Smooth muscle cell (in vitro differentiated cells): ENCODE data around the gene FNDC10. TPM values are rescaled to one million over a fixed set of nuclear protein-coding genes. Genes with fewer than 3 reads are reported as not detected.

Experiments
- DNase-seq: peaks from one replicate; lab custom pipeline; 2025; ENCODE audit not compliant: unreplicated experiment; lab: John Stamatoyannopoulos, UW
- H2AFZ ChIP-seq: fragments of 200-600 bp; sonication (generic); 2 replicates; pipeline ENCODE4 v1.6.0; 2016; ENCODE audit warnings: antibody characterized with exemption, low read depth, mild to moderate bottlenecking
- H3F3A ChIP-seq: fragments of 200-600 bp; sonication (generic); 2 replicates; pipeline ENCODE4 v1.6.0; 2017; ENCODE audit warnings: antibody characterized with exemption, low read depth
- H3K27ac ChIP-seq: fragments of 200-600 bp; sonication (generic); 2 replicates; pipeline ENCODE4 v1.5.1; 2016; ENCODE audit warnings: low read depth, mild to moderate bottlenecking
- H3K27me3 ChIP-seq: fragments of 200-600 bp; sonication (generic); 2 replicates; pipeline ENCODE4 v1.6.1; 2016; ENCODE audit warnings: low read depth, mild to moderate bottlenecking
- H3K36me3 ChIP-seq: fragments of 200-600 bp; sonication (generic); 2 replicates; pipeline ENCODE4 v1.5.1; 2016; ENCODE audit warnings: low read depth
- H3K4me1 ChIP-seq: fragments of 200-600 bp; sonication (generic); 2 replicates; pipeline ENCODE4 v1.5.1; 2016; ENCODE audit warnings: low read depth
- H3K4me2 ChIP-seq: fragments of 200-600 bp; sonication (generic); 2 replicates; pipeline ENCODE4 v1.6.0; 2016; ENCODE audit warnings: mild to moderate bottlenecking
- H3K4me3 ChIP-seq: fragments of 200-600 bp; sonication (generic); 2 replicates; pipeline ENCODE4 v1.5.1; 2016; ENCODE audit warnings: mild to moderate bottlenecking
- H3K79me2 ChIP-seq: fragments of 200-600 bp; sonication (generic); 2 replicates; pipeline ENCODE4 v1.6.0; 2016; ENCODE audit warnings: low read depth, mild to moderate bottlenecking
- H3K9ac ChIP-seq: fragments of 200-600 bp; sonication (generic); 2 replicates; pipeline ENCODE4 v1.6.0; 2016; ENCODE audit warnings: low read depth
- H3K9me3 ChIP-seq: fragments of 200-600 bp; sonication (generic); replicated peaks from 2 replicates; pipeline ENCODE4 v1.5.1; 2016; ENCODE audit warnings: low read depth
- H4K20me1 ChIP-seq: fragments of 200-600 bp; sonication (generic); 2 replicates; pipeline ENCODE4 v1.6.0; 2016; ENCODE audit warnings: low read depth
- CTCF ChIP-seq: fragments of 200-600 bp; sonication (generic); IDR thresholded peaks from 2 replicates; pipeline ENCODE4 v1.5.1; 2017; ENCODE audit warnings: borderline replicate concordance, mild to moderate bottlenecking, antibody characterized with exemption; ENCODE audit not compliant: insufficient read depth, poor library complexity, severe bottlenecking
- WGBS: methylation state at CpG from one replicate; pipeline ENCODE4 v1.1.7; 2016; ENCODE audit warnings: low lambda C conversion rate; 5-methylcytosine and 5-hydroxymethylcytosine counted together
- polyA plus RNA-seq: library from polyadenylated mRNA; unstranded; fragments of >200 nt; fragmentation: Nextera tagmentation; extraction: Ambion mirVana; gene quantifications from 2 replicates; pipeline ENCODE4 v1.2.1, GENCODE V29; 2016
- total RNA-seq: library from RNA; depleted of rRNA; stranded (reverse); fragments of >200 nt; gene quantifications from 2 replicates; pipeline ENCODE4 v1.2.3, GENCODE V29; 2014

FNDC10 gene
- total and polyA plus RNA-seq, 2 experiments from 2014 or later: 9.1 to 22.5 TPM

DNA sequence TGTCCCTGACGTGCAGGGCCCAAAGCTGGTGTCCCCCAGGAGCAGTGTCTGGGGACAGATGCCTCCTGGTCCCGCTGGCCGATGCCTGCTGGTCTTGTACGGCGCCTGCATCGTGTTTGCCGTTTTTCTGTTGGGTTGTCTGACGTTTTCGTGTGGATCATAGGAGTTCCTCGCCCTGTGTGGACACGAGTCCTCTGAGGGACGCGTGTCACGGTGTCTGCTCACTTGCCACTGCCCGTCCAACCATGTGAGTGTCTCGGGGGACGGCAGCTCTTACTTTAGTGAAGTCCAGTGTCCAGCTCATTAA is 22.8 kb upstream of the FNDC10 start:
- Histone ChIP-seq H2AFZ (no peak overlapping the region), H3K27me3 (no peaks in the 10 kb centered on the region), H3K9me3 (no peaks in the 10 kb centered on the region), H3F3A (peaks cover 3% of the 10 kb centered on the region), H3K27ac (peak overlapping the region; percentile 27), H3K4me2 (no peak overlapping the region), H3K36me3 (no peaks in the 10 kb centered on the region), H4K20me1 (peaks cover 73% of the 10 kb centered on the region), H3K4me1 (peaks cover 8% of the 10 kb centered on the region), H3K9ac (no peak overlapping the region), H3K79me2 (peaks cover 16% of the 10 kb centered on the region), H3K4me3 (no peak overlapping the region)
- DNase-seq: no peak
- TF ChIP-seq CTCF: no peak
- 96% methylated on average over 17 of the region's 17 CpGs for WGBS

- WGBS: 53% methylated on average over 21 of the region's 21 CpGs
- no peak for TF ChIP-seq CTCF
- no peaks in the 10 kb centered on the region for H3K27me3 ChIP-seq
- peaks cover 76% of the 10 kb centered on the region for H4K20me1 ChIP-seq
- no peak for DNase-seq
- no peak overlapping the region for H3K4me3 ChIP-seq
- peaks cover 3% of the 10 kb centered on the region for H3F3A ChIP-seq
- H3K4me2 ChIP-seq: peak overlapping the region; percentile 74
- H3K9ac ChIP-seq: no peak overlapping the region
- no peaks in the 10 kb centered on the region for H3K9me3 ChIP-seq
- peak overlapping the region; percentile 78 for H3K27ac ChIP-seq
- H2AFZ ChIP-seq: no peak overlapping the region
- no peaks in the 10 kb centered on the region for H3K36me3 ChIP-seq
- H3K4me1 ChIP-seq: peaks cover 8% of the 10 kb centered on the region
- peaks cover 22% of the 10 kb centered on the region for H3K79me2 ChIP-seq
Measured at GRCh38 chr1:1622010-1622787, 22.3 kb upstream of the FNDC10 start.

DNA sequence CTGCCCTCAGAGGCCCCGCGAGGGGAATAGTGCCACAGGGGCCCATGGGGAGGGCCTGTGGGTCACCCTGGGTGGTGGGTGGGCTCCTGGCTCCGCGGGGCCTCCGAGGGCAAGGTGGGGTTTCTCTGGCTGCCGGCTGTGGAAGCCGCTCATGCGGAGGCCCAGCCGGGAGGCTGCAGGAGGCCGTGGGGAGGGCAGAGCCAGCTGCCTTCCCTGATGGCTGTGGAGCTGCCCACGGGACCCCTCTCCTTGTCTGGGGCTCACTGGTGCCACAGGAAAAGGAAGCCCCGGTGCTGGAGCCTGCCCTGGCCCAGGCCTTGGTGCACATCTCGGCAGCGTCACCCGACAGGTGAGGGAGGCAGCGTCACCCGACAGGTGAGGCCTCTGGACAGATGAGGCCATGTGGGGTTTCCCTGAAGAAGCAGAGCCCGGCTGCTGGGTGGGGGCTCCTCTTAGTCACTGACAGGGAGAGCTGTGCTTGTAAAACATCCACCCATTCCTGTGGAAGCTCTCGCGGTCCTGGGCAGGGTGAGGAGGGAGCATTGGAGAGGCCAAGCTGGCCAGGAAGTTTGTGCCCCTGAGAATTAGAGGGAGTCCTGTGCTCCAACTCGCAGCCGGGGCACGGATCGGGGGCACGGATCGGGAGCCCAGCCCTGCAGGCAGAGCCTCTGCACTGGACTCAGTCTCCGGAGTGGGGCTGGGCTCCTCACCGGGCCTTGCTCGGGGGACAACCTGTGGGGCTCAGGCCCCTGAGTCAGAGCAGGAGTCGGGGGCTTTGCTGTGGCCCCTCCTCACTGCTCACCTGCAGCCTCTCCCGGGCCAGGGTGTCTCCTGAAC is 21.5 kb upstream of the FNDC10 start:
- Histone ChIP-seq H3K4me2 (peak overlapping the region; percentile 74), H3K27me3 (no peaks in the 10 kb centered on the region), H4K20me1 (peaks cover 85% of the 10 kb centered on the region), H3F3A (peaks cover 3% of the 10 kb centered on the region), H3K36me3 (no peaks in the 10 kb centered on the region), H3K79me2 (peaks cover 29% of the 10 kb centered on the region), H3K4me1 (peaks cover 16% of the 10 kb centered on the region), H2AFZ (no peak overlapping the region), H3K9ac (no peak overlapping the region), H3K4me3 (no peak overlapping the region), H3K9me3 (no peaks in the 10 kb centered on the region), H3K27ac (peak overlapping the region; percentile 78)
- TF ChIP-seq CTCF: no peak
- 86% methylated on average over 23 of the region's 31 CpGs for WGBS
- no peak for DNase-seq
